NCI-H526 (cell line): ENCODE measurements around the gene GBP7.
"Not testable (repeated sequence)": the region's sequence is repeated elsewhere in the genome, so short reads cannot be mapped to it uniquely, and the experiment has no call there.

Experiments used
- DNase-seq, 2 experiments: peaks; one replicate each; lab custom pipeline; 2025; lab: John Stamatoyannopoulos, UW

The GBP7 gene

DNA sequence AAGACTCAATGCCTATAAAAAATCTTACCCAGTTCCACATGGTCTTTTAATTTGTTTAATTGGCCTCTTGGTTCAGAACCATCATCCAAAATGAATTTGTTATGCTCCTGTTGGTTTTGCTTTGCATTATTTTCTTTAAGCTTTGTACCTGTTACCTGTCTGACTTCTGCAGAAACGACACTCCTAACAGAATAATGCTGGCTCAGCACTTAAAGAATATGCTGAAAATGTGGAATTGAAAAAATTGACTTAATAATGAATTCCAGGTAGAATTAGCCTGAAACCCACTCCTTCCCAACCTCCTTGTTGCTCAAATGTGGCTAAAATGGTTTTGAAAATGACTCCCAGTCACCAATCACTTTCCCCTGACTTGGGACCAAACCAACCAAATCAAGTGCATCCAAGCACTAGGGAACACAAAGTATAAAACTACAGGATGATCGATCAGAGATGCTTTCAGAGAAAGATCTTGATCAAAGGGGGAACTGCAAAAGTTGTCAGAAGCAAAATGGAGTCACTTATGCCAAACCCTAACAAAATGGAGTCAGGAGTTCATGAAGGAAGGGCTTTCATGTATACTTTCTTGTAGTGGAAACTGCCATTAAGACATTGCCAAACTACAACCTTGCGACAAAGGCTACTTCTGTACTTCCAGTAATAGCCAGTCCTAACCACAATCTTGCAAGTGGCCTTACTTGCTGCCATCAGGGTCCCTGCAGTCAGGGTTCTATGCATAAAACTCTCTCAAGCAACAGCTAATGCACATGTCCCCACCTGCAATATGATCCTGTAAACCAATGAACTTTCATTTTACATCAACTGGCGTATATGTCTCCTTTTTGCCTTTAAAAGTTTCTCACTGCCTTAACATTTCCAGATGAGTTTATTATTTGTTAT lies 5.4 kb downstream of the GBP7 start:
- DNase-seq: no peak

- DNase-seq: no peak
These were observed 6.6 kb downstream of the GBP7 start for GRCh38 chr1:89169166-89169565.

DNA sequence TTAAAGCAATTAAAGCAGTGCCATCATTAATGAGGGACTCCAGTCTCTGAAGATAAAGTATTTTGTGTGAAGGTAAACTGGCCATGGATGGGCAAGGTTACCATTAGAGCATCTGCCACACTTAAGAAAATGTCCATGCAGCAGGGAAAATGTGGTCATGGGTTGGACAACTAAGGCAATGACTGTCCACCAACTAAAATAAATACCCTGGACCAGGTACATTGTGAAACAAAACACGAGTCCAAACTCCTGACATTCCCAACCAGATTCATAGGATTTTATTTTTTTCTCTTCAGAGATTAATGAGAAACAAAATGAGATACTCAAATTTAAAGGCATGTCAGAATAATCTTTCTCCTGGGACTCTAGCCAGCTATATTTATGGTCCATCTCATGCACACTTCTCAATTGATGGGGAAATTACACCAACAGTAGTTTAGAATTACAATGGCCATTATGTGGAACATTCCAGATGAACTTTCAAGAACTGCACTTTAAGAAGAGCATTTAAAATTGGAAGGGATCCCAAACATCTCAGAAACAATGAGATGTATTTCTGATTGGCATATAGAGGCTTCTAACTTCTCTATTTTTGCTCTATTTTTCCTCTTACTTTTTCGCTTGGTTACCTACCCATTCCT lies 8.1 kb downstream of the GBP7 start:
- no peak for DNase-seq

- no peak for DNase-seq
These were observed 9.1 kb downstream of the GBP7 start for GRCh38 chr1:89166705-89167104.

DNA sequence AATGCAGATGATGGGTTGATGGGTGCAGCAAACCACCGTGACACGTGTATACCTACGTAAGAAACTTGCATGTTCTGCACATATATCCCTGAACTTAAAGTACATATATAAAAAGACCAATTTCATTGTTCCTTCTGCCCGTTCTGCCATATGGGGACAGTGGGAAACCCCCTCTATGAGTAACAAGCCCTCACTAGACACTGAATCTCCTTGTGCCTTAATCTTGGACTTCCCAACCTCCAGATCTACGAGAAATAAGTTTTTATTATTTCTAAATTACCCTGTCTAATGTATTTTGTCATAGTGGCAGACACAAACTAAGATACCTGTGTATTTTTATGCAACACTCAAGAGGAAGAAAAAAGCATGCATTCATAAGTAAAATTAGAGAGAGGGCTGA lies 10.0 kb downstream of the GBP7 start:
- DNase-seq: no peak

DNA sequence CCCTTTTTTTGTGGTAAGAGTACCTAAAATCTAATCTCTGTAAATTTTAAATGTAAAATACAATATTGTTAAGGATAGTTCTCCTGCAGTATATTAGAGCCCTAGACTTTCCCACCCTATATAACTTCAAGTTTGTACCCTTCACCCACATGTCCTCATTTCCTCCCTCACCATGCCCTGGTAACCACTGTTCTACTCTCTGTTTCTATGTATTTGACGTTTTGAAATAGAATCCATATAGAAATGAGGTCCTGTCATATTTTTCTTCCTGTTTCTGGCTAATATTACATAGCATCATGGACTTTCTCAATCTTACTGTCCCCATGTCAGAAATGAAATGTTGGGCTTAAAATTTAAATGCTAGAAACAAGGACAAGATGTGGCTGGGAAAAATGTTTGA lies 24.8 kb downstream of the GBP7 start:
- DNase-seq: no peak

DNA sequence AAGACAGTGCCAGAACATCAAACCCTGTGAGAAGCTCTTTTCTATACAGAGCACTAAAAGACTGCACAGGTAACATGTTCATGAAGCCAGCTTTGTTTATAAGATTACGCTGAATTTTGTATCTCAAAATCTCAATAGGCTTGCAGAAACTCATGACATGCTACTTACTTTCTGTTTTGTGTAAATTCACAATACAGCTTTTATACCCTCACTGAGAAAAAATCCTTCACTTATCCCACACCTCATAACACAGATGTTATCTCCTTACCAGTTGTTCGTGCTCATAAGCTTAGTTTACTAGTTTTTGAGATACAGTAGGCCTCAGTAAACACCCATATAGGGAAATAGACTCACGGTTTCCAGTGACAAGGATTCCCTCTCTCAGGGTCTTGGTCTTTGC lies 25.8 kb downstream of the GBP7 start:
- DNase-seq: no peak

DNA sequence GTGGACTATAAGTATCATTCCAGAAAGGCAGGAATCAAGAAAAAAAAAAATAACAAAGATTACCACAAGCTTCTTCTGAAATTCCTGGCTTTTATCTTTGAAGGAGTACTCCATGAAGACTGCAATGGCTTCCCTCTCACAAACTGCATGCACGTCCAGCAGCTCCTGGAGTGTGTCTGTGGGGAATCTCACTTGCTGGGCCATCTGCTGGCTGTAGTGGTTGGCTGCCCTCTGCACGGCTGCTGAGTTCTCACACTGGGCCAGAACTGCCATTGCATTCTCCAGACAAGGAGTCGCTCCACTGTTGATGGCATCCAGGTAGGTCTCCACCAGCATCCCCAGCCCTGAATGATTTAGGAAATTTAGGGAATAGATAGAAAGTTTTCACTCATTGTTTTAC lies 26.6 kb downstream of the GBP7 start:
- DNase-seq: no peak

- no peak for DNase-seq
These were observed 27.8 kb downstream of the GBP7 start for GRCh38 chr1:89147678-89148658.

DNA sequence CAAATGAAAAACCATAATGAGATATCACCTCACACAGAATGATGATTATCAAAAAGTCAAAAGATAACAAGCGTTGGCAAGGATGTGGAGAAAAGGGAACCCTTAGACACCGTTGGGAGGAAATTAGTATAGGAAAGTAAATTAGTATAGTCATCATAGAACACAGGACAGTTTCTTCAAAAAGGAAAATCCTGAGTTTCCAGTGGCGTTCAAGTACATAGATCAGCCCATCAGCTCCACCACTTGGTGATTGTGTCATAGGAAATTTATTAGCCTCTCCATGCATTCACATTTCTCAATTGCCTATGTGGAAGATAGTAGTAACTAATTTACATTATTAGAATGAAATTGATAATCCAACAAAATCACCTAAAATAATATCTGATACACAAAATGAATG lies 29.1 kb downstream of the GBP7 start:
- DNase-seq: no peak

DNA sequence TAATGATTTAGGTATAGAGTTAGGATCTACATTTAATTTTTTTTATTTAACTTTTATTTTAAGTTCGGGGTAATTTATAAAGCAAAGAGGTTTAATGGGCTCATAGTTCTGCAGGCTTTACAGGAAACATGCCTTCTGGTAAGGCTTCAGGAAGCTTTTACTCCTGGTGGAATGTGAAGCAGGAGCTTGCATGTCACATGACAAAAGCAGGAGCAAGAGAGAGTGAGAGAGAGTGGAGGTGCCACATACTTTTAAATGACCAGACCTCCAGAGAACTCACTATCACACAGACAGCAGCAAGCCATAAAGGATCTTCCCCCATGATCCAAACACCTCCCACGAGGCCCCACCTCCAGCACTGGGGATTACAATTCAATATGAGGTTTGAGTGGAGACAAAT lies 32.3 kb downstream of the GBP7 start:
- no peak for DNase-seq

DNA sequence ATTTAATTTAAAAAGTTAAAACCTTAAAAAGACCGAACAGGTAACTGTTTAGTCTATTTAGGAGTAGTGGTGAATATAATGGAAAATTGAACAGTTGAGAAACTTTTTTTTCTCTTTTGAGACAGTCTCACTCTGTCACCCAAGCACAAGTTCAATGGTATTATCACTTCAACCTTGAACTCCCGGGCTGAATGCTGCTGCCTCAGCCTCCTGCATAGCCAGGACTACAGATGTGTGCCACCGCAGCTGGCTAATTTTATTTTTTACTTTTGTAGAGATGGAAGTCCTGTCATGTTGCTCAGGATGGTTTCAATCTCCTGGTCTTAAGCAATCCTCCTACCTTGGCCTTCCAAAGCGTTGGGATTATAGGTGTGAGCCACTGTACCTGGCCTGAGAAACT lies 33.6 kb downstream of the GBP7 start:
- no peak for DNase-seq

DNA sequence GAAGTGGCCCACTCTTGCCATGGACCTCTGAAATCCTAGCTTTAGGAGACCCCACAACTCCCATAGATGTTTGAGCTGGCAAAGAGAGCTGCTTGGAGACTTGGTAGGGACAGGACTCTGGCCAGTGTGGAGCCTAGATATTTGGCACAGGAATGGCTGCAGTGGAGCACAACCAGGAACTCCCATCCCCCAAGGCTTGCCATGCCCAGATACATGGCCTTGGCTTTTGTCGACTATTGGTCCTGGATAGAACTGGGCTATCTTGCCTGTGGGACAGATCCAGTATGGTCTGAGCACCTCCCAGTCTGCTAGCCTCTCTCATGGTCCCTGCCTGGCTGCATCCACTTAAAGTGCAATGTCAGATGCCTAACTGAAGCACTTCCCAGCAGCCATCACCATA lies 42.1 kb downstream of the GBP7 start:
- no peak for DNase-seq

DNA sequence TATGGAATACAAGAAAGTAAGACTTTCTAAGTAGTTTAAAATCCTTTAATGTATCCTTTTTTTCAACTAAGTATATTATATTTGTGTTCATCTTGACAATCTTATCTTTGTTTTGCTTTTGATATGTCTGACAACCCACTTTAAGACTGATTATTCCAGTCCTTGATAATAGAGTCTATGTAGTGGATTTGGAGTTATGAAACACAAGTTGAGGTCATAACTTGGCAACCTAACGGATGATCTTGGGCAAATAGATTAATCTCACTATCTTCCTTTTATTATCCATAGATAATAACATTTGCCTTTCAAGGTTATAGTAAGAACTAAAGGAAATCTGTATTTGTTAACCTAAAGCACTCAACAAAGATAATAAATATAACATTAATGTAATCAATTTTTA lies 45.1 kb downstream of the GBP7 start:
- no peak for DNase-seq

- DNase-seq: no peak
These were observed 45.9 kb downstream of the GBP7 start for GRCh38 chr1:89129911-89130310.

- DNase-seq: not testable (repeated sequence)
These were observed 47.8 kb downstream of the GBP7 start for GRCh38 chr1:89128003-89128458.

GRCh38 chr1:89126602-89127565 lies 48.9 kb downstream of the GBP7 start:
- not testable (repeated sequence) for DNase-seq

DNA sequence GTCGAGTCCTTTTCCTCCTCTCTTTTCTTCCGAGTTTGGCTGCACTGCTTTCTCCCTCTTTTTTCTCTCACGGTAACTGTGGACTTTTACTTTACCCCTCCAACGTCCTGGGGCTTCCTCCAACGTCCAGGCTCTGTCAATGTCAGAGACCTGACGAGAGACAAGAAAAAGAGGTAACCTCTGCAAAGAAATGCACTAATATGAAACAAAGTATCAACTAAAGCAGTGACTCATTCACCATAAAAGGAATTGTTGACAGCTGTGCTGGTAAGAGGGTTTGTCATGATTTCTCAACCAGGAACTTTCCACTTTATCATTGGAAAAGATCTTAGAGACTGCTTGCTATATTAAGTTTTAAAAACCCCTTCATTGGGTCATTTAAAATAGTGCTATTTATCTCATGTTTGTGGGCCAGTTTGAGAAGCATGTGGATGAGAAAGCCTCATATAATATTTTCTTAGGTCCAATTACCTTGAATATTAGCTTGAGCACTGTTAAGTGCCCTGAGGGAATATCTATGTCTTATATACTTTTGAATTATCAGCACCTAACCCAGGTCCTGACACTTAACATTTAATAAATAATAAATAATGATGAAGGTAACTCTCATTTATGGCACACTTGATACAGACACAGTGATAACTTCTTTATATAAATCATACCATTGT lies 49.8 kb downstream of the GBP7 start, which contains the start of gene GBP2:
Gene GBP2, minus strand, starts transcription at position 202 of the 668 bp plus-strand sequence. CDS start 4,148 bp downstream, outside the sequence.
- no peak for DNase-seq

DNA sequence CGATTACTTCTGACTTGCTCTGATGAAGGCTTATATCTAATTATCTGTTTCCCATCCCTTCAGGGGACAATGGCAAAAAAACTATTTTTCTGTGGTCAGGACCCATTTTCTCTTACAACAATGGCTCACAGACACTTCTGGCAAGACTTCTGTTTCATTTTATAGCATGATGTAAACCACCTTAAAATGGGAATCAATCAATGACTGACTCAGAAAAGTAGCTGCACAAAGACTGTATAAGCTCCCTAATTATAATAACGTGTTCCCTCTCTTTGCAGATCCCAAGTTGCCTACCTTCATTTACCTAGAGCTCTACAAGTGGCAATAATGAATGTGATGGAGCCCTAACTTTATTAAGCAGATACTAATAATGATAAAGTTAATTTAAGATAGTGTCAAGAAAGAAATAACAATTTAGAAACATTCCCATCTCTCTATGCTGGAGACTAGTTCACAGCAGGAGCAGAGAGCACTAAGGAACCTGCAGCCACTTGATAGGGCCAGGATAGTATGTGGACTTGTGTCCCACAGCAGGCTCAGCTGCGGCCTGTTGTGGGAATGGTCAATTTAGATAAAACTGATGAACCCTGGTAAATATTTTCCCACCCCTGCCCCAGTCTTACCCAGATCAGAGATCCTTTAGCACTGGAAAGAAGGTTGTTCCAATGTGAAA lies 50.4 kb downstream of the GBP7 start:
- no peak for DNase-seq

DNA sequence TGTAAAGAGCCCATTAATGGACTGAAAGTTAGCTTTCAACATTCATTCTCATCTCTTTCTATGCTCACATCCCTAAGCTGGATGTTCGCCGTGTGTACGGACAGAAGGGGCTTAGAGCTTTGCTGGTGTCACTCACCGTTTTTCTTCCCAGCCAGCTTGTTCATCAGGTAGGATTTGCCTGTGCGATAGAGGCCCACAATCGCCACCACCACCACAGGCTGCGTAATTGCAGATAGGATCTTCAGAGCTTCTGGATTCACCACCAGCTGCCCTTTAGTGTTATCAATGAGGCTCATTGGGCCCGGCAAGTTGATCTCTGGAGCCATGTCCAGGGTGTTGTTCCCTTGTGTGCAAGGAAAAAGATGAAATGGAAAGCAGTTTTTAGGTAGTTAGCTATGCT lies 54.2 kb downstream of the GBP7 start:
- no peak for DNase-seq
